GM15510 (cell line): Measurements from ENCODE around the gene GNPTAB.

Experiments used
- POLR2A ChIP-seq: IDR thresholded peaks from 3 replicates; pipeline ENCODE4 v1.6.1; 2011; ENCODE audit warnings: borderline replicate concordance; ENCODE audit not compliant: insufficient read length; ENCODE audit errors: extremely low read depth

The GNPTAB gene

GRCh38 chr12:101830367-101831325 lies at the start of gene GNPTAB:
GNPTAB (minus strand) TSS chr12:101830959; CDS start chr12:101830675, 284 bp downstream.
- peak; percentile 84 for TF ChIP-seq POLR2A

DNA sequence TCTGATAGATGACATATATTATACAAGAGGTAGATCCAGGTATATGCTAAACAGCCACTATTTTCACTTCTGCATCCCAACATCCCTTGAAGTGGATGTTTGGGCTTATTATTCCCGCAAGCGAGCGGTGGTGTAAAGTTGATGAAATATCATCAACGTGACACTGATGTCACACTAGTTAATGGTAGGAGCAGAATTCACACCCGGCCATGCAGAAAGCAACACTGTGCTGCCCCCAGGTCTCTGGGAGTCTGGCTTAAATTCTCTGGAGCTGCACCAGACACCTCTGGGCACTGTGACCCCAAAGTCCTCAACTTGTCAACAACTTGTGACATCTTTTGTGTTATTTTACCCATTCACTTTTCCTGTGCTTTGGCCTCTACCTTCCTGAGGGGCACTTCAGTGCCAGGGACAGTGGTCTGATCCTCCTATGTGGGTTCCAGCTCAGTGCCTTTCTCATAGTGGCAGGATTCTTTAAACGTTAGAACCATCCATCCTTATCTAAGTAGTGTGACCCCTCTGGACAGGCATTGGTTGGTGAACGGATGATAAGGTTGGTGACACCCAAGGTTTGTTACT lies 47.6 kb upstream of the GNPTAB start:
- TF ChIP-seq POLR2A = no peak

DNA sequence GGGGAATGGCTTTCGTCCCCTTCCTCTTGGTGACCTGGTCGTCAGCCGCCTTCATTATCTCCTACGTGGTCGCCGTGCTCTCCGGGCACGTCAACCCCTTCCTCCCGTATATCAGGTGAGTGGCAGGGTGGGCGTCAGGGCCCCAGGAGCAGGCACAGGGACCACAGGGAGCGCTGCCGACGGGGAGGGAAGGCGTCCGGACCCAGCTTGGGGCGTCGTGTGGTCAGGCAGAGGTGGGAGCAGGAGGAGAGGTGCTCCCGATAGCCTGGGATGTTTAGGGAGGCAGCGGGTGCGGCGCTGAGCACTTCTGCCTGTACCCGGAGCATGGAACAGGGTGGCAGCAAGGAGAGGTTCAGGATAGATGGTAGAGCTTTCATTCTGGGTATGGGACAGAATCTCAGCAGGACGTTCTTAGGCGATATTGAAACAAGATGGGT lies 47.1 kb upstream of the GNPTAB start:
- no peak for TF ChIP-seq POLR2A

GRCh38 chr12:101876861-101877805 lies 46.4 kb upstream of the GNPTAB start, which contains the start of gene DRAM1:
DRAM1 (plus strand) TSS chr12:101877580; CDS start chr12:101877790, 210 bp downstream.
- peak; percentile 81 for TF ChIP-seq POLR2A

DNA sequence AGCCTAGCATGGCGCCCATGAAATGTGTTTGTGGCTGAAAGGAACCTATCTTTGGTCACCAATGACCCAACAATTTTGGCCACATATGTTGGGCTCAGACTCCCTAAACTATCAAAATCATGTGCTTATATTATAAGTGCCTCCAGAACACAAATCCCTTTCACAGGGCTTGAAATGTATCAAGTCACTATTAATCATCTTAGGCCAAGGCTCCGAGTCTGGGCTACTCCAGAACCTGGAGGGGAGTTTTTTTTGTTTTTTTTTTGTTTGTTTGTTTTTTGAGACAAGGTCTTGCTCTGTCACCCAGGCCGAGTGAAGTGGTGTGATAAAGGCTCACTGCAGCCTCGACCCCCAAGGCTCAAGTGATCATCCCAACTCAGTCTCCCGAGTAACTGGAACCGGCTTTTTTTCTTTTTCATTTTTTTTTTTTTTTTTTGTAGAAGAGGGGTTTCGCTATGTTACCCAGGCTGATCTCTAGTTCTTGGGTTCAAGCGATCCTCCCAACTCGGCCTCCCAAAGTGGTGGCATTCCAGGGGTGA lies 45.6 kb upstream of the GNPTAB start:
- TF ChIP-seq POLR2A = no peak

- TF ChIP-seq POLR2A = no peak
Measured at GRCh38 chr12:101875162-101875561, 44.4 kb upstream of the GNPTAB start.

GRCh38 chr12:101870925-101871324 lies 40.2 kb upstream of the GNPTAB start:
- no peak for TF ChIP-seq POLR2A

- TF ChIP-seq POLR2A = no peak
Measured at GRCh38 chr12:101866615-101867373, 36.0 kb upstream of the GNPTAB start.

- no peak for TF ChIP-seq POLR2A
Measured at GRCh38 chr12:101863981-101864380, 33.2 kb upstream of the GNPTAB start.

DNA sequence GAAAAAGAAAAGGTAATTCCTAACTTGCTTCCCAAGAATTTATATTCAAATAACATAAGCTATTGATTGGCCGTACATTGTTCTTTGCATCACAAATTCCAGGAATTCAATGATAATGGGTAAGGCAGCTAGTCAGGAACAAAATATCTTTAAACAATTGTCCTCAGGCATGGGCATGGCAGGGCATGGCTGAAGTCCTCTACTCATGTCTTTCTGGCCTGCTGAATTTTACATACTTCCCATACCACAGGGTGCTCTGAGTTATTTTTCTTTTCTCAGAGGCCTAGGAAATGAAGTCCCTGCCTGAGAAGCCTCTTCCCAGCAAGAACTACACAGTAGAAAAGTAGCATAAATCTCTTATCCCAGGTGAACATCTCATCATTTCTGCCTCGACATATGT lies 31.5 kb upstream of the GNPTAB start:
- no peak for TF ChIP-seq POLR2A

GRCh38 chr12:101859664-101860607 lies 29.2 kb upstream of the GNPTAB start:
- no peak for TF ChIP-seq POLR2A

DNA sequence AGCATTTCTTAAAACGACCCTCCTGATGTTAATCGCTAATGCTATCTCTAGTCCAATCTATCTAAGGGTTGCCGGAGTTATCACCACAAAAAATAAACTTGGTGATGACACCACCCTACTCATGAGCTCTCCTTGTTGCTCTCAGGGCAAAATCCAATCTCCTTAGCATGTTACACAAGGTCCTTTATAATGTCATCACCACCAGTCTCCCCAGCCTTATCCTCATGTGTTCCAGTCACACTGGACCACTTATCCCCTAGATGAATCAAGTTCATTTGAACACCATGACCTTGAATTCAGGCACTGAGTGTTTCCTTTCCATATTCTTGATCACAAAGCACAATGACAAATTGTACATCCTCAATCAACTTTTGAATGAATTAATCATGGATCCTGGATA lies 27.6 kb upstream of the GNPTAB start:
- TF ChIP-seq POLR2A = no peak
